Kidney (tissue), 14 donors: ENCODE results near the gene GABPB1. TPM values are rescaled to one million over a fixed set of nuclear protein-coding genes. Genes with fewer than 3 reads are reported as not detected.
"Not testable (repeated sequence)": the region's sequence is repeated elsewhere in the genome, so short reads cannot be mapped to it uniquely, and the experiment has no call there.

Source experiments
- DNase-seq, 5 donors: peaks; one replicate each; pipeline ENCODE4 v3.0.0-alpha.2; 2013 to 2020
- FAIRE-seq: peaks from 2 replicates; lab custom pipeline; 2012; peaks lifted over from hg19 to GRCh38; lab: Jason Lieb, UNC
- H3K27ac ChIP-seq, 2 donors: one replicate each; pipeline ENCODE4 v1.7.0; 2013; ENCODE audit warnings: low read depth in 2 of 2, low read length in 2 of 2, inconsistent platforms in 1 of 2
- H3K27me3 ChIP-seq: one replicate; pipeline ENCODE4 v1.7.1; 2013; ENCODE audit warnings: low read length, inconsistent platforms; ENCODE audit not compliant: control insufficient read depth, insufficient read depth
- H3K36me3 ChIP-seq, 3 donors: one replicate each; pipeline versions ENCODE4 v1.7.0 to v1.7.1; 2013; ENCODE audit warnings: low read length in 3 of 3, control low read depth in 1 of 3, inconsistent platforms in 1 of 3; ENCODE audit not compliant: insufficient read depth in 3 of 3, control insufficient read depth in 2 of 3
- H3K4me1 ChIP-seq, 3 donors: one replicate each; pipeline versions ENCODE4 v1.7.0 to v1.7.1; 2013; ENCODE audit warnings: low read length in 3 of 3, inconsistent platforms in 1 of 3, low read depth in 1 of 3; ENCODE audit not compliant: control insufficient read depth in 2 of 3, insufficient read depth in 2 of 3
- H3K4me3 ChIP-seq, 3 donors: one replicate each; pipeline versions ENCODE4 v1.7.0 to v1.8.1; 2013; ENCODE audit warnings: low read length in 3 of 3, control low read depth in 1 of 3, inconsistent platforms in 1 of 3
- H3K9ac ChIP-seq, 3 donors: one replicate each; pipeline versions ENCODE4 v1.7.0 to v1.7.1; 2013; ENCODE audit warnings: low read length in 3 of 3, control low read depth in 1 of 3, inconsistent platforms in 1 of 3
- H3K9me3 ChIP-seq, 3 donors: one replicate each; pipeline versions ENCODE4 v1.7.0 to v1.7.1; 2013; ENCODE audit warnings: low read length in 3 of 3, control low read depth in 1 of 3, inconsistent platforms in 1 of 3; ENCODE audit not compliant: control insufficient read depth in 2 of 3, insufficient read depth in 1 of 3
- intact Hi-C: fragments of 100-400 bp; cut with DNase I; formaldehyde crosslinking; loops from one replicate; pipeline ENCODE4 v1.11.1; 2022
- polyA plus RNA-seq: library from polyadenylated mRNA; stranded (reverse); fragments of 350-450 nt; fragmentation: Illumina TruSeq; extraction: RNeasy Lipid Tissue Mini Kit (QIAGEN cat#74804); gene quantifications from one replicate; pipeline ENCODE4 v1.2.3, GENCODE V29; 2014; ENCODE audit warnings: low read depth, low replicate concordance; ENCODE audit not compliant: insufficient read depth
- total RNA-seq: library from RNA; stranded (reverse); fragmentation: NEBNext Ultra II Directional; extraction: Animal tissue kit (Norgen Biotek cat#: 25700); gene quantifications from one replicate; pipeline ENCODE4 v1.2.1, GENCODE V29; 2021
- TF ChIP-seq, protein P1 (sequence below): IDR thresholded peaks from 3 replicates; pipeline ENCODE4 v1.5.1; 2012; ENCODE audit warnings: mild to moderate bottlenecking, moderate library complexity, borderline replicate concordance; ENCODE audit not compliant: insufficient read depth; ENCODE audit errors: extremely low read depth
- donor health status: control.
- donor health status: control.
- donor health status: control.
- donor health status: control.
- donor health status: control.
- donor health status: DM: yes; HTN: yes; CAD: no.
- donor health status: Normal renal cell carcinoma (clear cell type).

GABPB1 gene
- total and polyA plus RNA-seq, 2 donors from 2014 or later, result 6.2 to 20.6 TPM

DNA sequence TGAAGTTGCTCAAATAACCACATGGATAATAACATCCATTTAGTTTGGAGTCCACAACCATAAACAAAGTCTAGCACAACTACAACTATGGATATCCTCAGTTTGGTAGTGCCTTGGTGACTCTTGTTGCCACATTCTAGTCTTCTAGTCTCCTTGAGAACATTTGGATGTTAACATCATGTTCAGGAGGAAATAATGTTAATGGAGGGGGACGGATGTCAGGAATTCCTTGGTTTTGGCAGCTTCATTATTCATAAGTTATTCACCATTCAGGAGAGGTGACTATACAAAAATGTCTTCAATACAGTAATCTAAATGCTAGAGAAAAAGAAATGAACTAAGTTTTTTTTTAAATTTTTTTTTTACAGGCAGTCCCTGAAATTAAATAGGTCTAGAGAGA, 26.4 kb upstream of the GABPB1 start:
- Histone ChIP-seq H3K27ac (no peak overlapping the region), H3K4me1 (no peaks in the 10 kb centered on the region), H3K4me3 (no peak overlapping the region), H3K27me3 (no peaks in the 10 kb centered on the region), H3K36me3 (no peaks in the 10 kb centered on the region), H3K9ac (no peak overlapping the region), H3K9me3 (no peaks in the 10 kb centered on the region)
- FAIRE-seq, result no peak
- no peak for DNase-seq
- TF ChIP-seq, protein P1, sequence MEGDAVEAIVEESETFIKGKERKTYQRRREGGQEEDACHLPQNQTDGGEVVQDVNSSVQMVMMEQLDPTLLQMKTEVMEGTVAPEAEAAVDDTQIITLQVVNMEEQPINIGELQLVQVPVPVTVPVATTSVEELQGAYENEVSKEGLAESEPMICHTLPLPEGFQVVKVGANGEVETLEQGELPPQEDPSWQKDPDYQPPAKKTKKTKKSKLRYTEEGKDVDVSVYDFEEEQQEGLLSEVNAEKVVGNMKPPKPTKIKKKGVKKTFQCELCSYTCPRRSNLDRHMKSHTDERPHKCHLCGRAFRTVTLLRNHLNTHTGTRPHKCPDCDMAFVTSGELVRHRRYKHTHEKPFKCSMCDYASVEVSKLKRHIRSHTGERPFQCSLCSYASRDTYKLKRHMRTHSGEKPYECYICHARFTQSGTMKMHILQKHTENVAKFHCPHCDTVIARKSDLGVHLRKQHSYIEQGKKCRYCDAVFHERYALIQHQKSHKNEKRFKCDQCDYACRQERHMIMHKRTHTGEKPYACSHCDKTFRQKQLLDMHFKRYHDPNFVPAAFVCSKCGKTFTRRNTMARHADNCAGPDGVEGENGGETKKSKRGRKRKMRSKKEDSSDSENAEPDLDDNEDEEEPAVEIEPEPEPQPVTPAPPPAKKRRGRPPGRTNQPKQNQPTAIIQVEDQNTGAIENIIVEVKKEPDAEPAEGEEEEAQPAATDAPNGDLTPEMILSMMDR, result no peak
- intact Hi-C loops, result no loop called here

DNA sequence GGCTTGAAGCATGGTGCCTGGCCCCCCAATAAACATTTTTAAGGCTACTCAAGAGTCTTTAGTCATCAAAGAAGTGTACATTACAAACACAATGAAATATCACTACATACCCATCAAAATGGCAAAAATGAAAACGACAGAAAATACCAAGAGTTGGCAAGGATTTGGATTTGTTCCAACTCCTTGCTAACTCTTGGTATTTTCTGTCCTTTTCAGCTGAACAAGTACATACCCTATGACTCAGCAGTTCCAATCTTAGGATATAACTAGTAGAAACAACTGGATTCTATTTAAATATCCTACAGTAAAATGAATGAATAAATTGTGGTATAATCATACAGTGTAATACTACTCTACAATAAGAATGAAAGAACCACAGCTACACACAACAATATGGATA, 25.1 kb upstream of the GABPB1 start:
- Histone ChIP-seq H3K9ac (no peak overlapping the region), H3K9me3 (no peaks in the 10 kb centered on the region), H3K27ac (no peak overlapping the region), H3K4me1 (no peaks in the 10 kb centered on the region), H3K27me3 (no peaks in the 10 kb centered on the region), H3K4me3 (no peak overlapping the region), H3K36me3 (no peaks in the 10 kb centered on the region)
- TF ChIP-seq, protein P1, result no peak
- intact Hi-C loops, result no loop called here
- FAIRE-seq (no peak), DNase-seq (no peak)

GRCh38 chr15:50379413-50379812, 24.4 kb upstream of the GABPB1 start:
- H3K9ac ChIP-seq, H3K4me3 ChIP-seq, H3K4me1 ChIP-seq, H3K9me3 ChIP-seq, H3K36me3 ChIP-seq, H3K27ac ChIP-seq, H3K27me3 ChIP-seq, FAIRE-seq, intact Hi-C loops, DNase-seq: not testable (repeated sequence)

DNA sequence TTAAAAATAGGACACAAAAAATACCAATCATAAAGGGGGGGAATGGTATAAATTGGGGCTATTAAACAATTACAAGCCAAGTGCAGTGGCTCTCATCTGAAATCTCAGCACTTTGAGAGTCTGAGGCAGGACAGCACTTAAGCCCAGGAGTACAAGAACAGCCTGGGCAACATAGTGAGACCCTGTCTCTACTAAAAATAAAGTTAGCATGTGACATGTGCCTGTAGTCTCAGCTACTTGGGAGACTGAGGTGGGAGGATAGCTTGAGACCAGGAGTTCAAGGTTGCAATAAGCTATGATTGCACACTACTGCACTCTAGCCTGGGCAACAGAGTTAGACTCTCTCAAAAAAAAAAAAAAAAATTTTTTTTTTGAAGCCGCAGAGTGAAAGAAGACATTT, 23.8 kb upstream of the GABPB1 start:
- TF ChIP-seq, protein P1, result no peak
- Histone ChIP-seq H3K9ac (no peak overlapping the region), H3K4me1 (no peaks in the 10 kb centered on the region), H3K27me3 (no peaks in the 10 kb centered on the region), H3K27ac (no peak overlapping the region), H3K9me3 (no peaks in the 10 kb centered on the region), H3K4me3 (no peak overlapping the region), H3K36me3 (no peaks in the 10 kb centered on the region)
- no peak for FAIRE-seq
- intact Hi-C loops, result no loop called here
- no peak for DNase-seq
